WI38 (cell line): ENCODE measurements around the gene FAM222B.

ENCODE experiments used
- H3K4me3 ChIP-seq: 2 replicates; pipeline ENCODE4 v1.5.1; 2011; ENCODE audit warnings: low read depth, mild to moderate bottlenecking, control low read depth, low read length
- CTCF ChIP-seq: IDR thresholded peaks from 2 replicates; pipeline ENCODE4 v1.5.1; 2012; ENCODE audit warnings: low read depth, mild to moderate bottlenecking, control low read depth, low read length

FAM222B gene

GRCh38 chr17:28885951-28886350 is 43.4 kb upstream of the FAM222B start:
- no peak for TF ChIP-seq CTCF
- H3K4me3 ChIP-seq, result no peak overlapping the region

- H3K4me3 ChIP-seq, result no peak overlapping the region
- TF ChIP-seq CTCF, result no peak
Observed at GRCh38 chr17:28885363-28885762, 42.8 kb upstream of the FAM222B start.

- TF ChIP-seq CTCF, result no peak
- H3K4me3 ChIP-seq, result no peak overlapping the region
Observed at GRCh38 chr17:28883967-28884702, 41.5 kb upstream of the FAM222B start.

- TF ChIP-seq CTCF, result no peak
- no peak overlapping the region for H3K4me3 ChIP-seq
Observed at GRCh38 chr17:28882154-28882895, 39.7 kb upstream of the FAM222B start.

GRCh38 chr17:28881533-28882056 is 39.0 kb upstream of the FAM222B start:
- TF ChIP-seq CTCF, result no peak

GRCh38 chr17:28880572-28880945 is 38.0 kb upstream of the FAM222B start:
- no peak for TF ChIP-seq CTCF
- H3K4me3 ChIP-seq, result no peak overlapping the region

More at GRCh38 chr17:28881533-28882056, 39.0 kb upstream of the FAM222B start:
- H3K4me3 ChIP-seq, result no peak overlapping the region
